Hematopoietic multipotent progenitor cell treated with erythropoietin and hydrocortisone succinate and interleukin-3 and kit ligand, for 4 days (in vitro differentiated cells): ENCODE results near the gene PARP8.
"Not testable (repeated sequence)": the region's sequence is repeated elsewhere in the genome, so short reads cannot be mapped to it uniquely, and the experiment has no call there.

Source experiments
- DNase-seq: peaks from one replicate; pipeline ENCODE4 v3.0.0-alpha.2; 2015

PARP8 gene

GRCh38 chr5:50792843-50793242 lies 126.4 kb downstream of the PARP8 start:
- DNase-seq: no peak

GRCh38 chr5:50794812-50795211 lies 128.4 kb downstream of the PARP8 start:
- DNase-seq: no peak

- DNase-seq: no peak
These were observed 131.6 kb downstream of the PARP8 start for GRCh38 chr5:50798002-50798401.

- no peak for DNase-seq
These were observed 133.2 kb downstream of the PARP8 start for GRCh38 chr5:50799596-50799995.

- no peak for DNase-seq
These were observed 134.0 kb downstream of the PARP8 start for GRCh38 chr5:50800410-50800809.

- DNase-seq: no peak
These were observed 141.2 kb downstream of the PARP8 start for GRCh38 chr5:50807661-50808060.

GRCh38 chr5:50808406-50808805 lies 142.0 kb downstream of the PARP8 start:
- no peak for DNase-seq

GRCh38 chr5:50811746-50812145 lies 145.3 kb downstream of the PARP8 start:
- not testable (repeated sequence) for DNase-seq

GRCh38 chr5:50813691-50814090 lies 147.3 kb downstream of the PARP8 start:
- no peak for DNase-seq

- no peak for DNase-seq
These were observed 148.1 kb downstream of the PARP8 start for GRCh38 chr5:50814556-50814955.

GRCh38 chr5:50822046-50822445 lies 155.6 kb downstream of the PARP8 start:
- no peak for DNase-seq

- DNase-seq: no peak
These were observed 156.3 kb downstream of the PARP8 start for GRCh38 chr5:50822761-50823160.

- no peak for DNase-seq
These were observed 157.1 kb downstream of the PARP8 start for GRCh38 chr5:50823568-50823967.

- no peak for DNase-seq
These were observed 157.7 kb downstream of the PARP8 start for GRCh38 chr5:50824109-50824508.

- DNase-seq: no peak
These were observed 161.2 kb downstream of the PARP8 start for GRCh38 chr5:50827516-50828247.

GRCh38 chr5:50829023-50829422 lies 162.6 kb downstream of the PARP8 start:
- DNase-seq: no peak

GRCh38 chr5:50832657-50833284 lies 166.3 kb downstream of the PARP8 start:
- DNase-seq: no peak

GRCh38 chr5:50836356-50836755 lies 169.9 kb downstream of the PARP8 start:
- DNase-seq: no peak

- DNase-seq: no peak
These were observed 173.0 kb downstream of the PARP8 start for GRCh38 chr5:50839472-50839871.

GRCh38 chr5:50843091-50843490 lies 176.7 kb downstream of the PARP8 start:
- no peak for DNase-seq

- DNase-seq: no peak
These were observed 179.8 kb downstream of the PARP8 start for GRCh38 chr5:50846261-50846660.

GRCh38 chr5:50849554-50849953 lies 183.1 kb downstream of the PARP8 start:
- no peak for DNase-seq

GRCh38 chr5:50853151-50853550 lies 186.7 kb downstream of the PARP8 start:
- DNase-seq: peak; percentile 46

GRCh38 chr5:50854082-50854481 lies 187.6 kb downstream of the PARP8 start:
- no peak for DNase-seq

- no peak for DNase-seq
These were observed 188.6 kb downstream of the PARP8 start for GRCh38 chr5:50855001-50855400.
